ENCODE results near the gene AK1.

Gene AK1

DNA sequence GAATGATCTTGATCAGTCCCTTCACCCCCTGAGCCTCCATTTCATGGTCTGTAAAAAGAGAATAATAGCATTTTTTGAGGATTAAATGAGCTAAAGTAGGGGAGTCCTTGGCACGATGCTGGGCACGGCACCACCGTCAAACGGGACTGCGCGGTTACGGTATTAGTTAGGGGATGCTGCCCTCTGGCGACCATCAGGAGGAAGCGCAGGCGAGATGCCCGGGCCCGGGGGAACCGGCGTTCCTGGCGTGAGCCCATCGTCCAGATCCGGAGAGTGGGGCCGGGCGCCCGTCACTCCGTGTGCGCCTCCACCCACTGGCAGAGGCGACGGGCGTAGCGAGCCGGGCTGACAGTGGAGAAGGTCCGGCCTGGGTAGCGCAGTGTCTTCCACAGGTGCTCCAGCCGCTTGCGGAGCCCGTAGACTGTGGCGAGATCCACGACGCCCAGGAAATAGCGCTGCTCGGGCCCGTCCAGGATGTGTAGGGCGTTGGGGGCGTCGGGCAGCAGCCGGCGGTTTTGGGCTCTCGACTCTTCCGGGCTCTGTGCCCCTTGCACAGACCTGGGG lies 44.2 kb upstream of the AK1 start:
- H3K4me3 ChIP-seq (ENCODE audit: low read depth, low read length) = peak overlapping the region; percentile 17; the same call in 1 of the 2 replicates
- peak; percentile 73 for TF ChIP-seq CTCF (IDR thresholded peaks at IDR 0.05; ENCODE audit: low read depth, low read length)

DNA sequence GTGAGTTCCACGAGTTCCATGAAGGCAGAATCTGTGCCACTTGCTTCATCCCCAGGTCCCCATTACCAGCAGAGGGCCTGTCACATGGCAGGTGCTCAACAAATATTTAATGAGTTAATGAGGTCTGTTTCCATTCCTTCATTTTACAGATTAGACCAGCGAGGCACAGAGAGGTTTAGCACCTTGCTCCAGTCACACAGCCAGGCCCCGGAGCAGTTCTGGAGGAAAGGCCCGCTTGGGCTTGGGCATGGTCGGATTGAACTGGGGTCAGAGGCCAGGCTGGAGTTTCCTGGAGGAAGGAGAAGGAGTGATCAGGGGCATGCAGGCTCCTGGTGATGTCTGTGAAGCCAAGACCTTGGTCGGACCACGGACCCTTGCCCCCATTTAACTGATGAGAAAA lies 43.3 kb upstream of the AK1 start:
- H3K4me3 ChIP-seq (ENCODE audit: low read depth, low read length) = no peak overlapping the region
- TF ChIP-seq CTCF (IDR thresholded peaks at IDR 0.05; ENCODE audit: low read depth, low read length) = no peak

DNA sequence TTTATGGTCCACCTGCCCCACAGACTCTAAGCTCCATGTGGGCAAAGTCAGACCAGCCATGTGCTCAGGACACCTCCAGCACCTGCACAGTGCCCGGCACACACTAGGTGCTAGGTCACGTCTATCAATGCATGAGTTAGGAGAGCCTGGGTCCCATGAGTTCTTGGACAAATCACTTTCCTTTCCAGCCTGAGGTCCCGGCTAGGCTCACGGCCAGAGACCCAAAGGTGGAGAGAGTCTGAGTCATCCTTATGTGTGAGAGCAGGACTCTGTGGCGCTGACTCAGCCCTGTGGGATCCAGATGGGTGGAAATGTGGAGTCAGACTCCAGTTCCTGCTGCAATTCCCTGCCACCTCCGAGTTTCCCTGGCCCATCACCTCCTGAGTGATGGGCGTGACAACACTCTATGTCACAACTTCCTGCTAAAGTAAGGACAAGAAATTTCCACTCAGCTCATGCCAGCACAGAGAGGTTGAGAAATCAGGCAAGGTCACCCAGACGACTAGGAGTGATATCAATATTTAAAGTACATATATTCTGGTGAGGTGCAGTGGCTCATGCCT lies 41.9 kb upstream of the AK1 start:
- no peak overlapping the region for H3K4me3 ChIP-seq (ENCODE audit: low read depth, low read length)
- no peak for TF ChIP-seq CTCF (IDR thresholded peaks at IDR 0.05; ENCODE audit: low read depth, low read length)

- H3K4me3 ChIP-seq (ENCODE audit: low read depth, low read length) = no peak overlapping the region
- peak; percentile 7; the same call in 1 of the 2 replicates for TF ChIP-seq CTCF (IDR thresholded peaks at IDR 0.05; ENCODE audit: low read depth, low read length)
Observed at GRCh38 chr9:127918183-127919107, 41.0 kb upstream of the AK1 start.

- H3K4me3 ChIP-seq (ENCODE audit: low read depth, low read length) = no peak overlapping the region
- no peak for TF ChIP-seq CTCF (IDR thresholded peaks at IDR 0.05; ENCODE audit: low read depth, low read length)
Observed at GRCh38 chr9:127917603-127918002, 40.1 kb upstream of the AK1 start.

GRCh38 chr9:127916720-127917581 lies 39.5 kb upstream of the AK1 start, which contains the start of gene ST6GALNAC4:
Gene ST6GALNAC4, minus strand, starts transcription at chr9:127917041. Its CDS starts 622 bp downstream, at chr9:127916419.
- peak within 1 kb of the TSS; percentile 75 for H3K4me3 ChIP-seq (ENCODE audit: low read depth, low read length)
- no peak for TF ChIP-seq CTCF (IDR thresholded peaks at IDR 0.05; ENCODE audit: low read depth, low read length)

Data from WI38 (cell line).